Left renal pelvis (tissue), 4 donors: ENCODE measurements around the gene ST7. TPM values are rescaled to one million over a fixed set of nuclear protein-coding genes. Genes with fewer than 3 reads are reported as not detected.
"Not testable (repeated sequence)": the region's sequence is repeated elsewhere in the genome, so short reads cannot be mapped to it uniquely, and the experiment has no call there.

Source experiments
- DNase-seq, 4 donors: peaks; one replicate each; pipeline ENCODE4 v3.0.0-alpha.2; 2013; ENCODE audit warnings: low read depth in 4 of 4, low spot score in 3 of 4
- polyA plus RNA-seq, 4 donors: library from polyadenylated mRNA; unstranded; fragments of 120-200 nt; gene quantifications; one replicate each; pipeline ENCODE4 v1.2.1, GENCODE V29; 2013; ENCODE audit not compliant: insufficient read length in 4 of 4

ST7 gene
- polyA plus RNA-seq, 4 donors = 18.4 to 28.5 (median 27.0) TPM

DNA sequence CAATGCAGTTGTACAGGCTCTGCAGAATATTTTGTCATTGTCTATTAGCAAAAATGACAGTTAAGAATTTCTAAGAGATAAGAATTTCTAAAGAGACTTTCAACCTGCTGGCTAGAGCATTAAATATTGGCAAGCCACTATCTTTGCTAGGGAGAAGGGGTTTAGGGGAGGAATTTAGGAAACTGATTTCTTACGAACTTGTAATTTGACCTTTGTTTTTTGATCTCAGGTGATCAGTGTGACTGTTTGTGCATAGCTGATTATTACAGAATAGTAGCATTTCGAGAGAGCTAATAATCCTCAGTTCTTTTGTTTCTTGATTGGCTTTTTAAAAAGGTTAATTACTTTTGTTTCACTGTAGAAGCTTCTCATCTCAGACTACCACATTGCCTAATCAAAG, 68.1 kb downstream of the ST7 start:
- DNase-seq = no peak

DNA sequence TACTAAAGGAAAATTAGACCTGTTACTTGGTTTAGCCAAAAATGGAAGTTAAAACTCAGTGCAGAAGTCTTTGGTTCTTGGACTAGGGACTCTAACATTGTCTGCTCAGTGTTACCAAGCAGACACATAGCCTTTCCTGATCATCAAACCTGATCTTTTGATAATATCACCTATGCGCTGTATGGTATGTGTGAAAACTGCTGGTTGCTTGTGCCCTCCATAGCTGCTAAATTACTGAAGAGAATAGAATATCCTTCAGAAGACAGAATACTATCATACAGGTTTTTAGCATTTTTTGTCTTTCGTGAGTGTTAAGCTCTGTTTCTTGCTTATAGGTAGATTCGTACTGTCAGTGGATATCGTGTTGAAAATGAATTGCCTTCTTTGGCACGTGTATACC, 68.7 kb downstream of the ST7 start:
- DNase-seq = no peak

DNA sequence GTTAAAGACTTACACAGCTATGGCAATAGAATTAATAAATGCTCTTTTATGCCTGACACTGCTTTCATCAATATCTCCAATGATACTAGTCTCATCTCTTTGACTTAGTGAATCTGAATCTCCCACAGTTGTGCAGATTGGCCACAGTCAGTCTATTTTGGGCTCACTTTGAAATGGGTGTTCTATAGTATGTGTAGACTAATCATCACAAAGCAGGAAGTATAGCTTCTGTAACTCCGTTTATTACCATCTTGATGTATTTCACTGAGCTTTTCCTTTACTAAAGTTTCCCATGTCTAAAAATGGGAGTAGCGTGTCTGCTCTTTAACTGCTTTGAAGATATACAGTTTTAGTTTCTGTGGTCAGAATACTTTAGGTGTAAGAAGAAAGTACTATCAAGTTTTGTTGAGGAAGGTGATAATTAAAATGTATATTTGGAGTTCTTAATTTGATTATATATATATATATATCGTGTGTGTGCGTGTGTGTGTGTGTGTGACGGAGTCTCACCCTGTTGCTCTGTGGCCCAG, 70.1 kb downstream of the ST7 start:
- no peak for DNase-seq

DNA sequence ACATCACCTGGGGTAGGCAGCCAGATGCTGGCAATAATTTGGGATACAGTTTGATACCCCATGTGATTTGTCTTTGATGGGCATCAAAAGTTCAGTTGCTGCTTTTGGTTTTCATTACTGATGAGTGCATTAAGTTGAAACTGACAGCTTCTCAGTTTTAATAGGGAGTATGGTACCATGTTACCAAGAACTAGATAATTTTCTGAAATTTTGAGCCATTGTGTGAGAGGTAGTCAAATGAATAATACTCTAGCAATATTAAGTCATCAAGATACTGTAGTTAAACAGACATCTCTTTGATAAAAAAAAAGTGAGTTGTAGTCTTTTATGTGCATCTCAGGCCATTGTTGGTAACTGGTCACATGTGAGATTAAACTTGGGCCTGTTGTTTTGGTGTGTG, 71.5 kb downstream of the ST7 start:
- DNase-seq = no peak

DNA sequence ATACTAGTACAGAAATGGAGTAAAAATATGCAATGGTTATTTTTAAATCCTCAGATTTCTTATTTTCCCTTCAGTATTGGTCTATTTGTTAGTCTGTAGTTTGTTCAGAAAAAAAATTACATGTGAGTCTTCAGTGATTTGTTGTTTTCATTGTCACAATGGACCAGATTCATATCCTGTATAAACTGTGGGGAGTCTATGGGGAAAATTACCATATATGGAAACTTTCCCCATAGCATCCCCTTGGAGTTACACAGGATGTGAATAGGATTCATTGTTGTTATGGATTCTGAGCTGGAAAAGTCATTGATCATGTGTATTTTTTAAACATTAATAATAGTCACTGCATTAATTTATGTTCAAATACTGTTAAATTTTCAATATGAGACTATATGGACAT, 72.6 kb downstream of the ST7 start:
- no peak for DNase-seq

DNA sequence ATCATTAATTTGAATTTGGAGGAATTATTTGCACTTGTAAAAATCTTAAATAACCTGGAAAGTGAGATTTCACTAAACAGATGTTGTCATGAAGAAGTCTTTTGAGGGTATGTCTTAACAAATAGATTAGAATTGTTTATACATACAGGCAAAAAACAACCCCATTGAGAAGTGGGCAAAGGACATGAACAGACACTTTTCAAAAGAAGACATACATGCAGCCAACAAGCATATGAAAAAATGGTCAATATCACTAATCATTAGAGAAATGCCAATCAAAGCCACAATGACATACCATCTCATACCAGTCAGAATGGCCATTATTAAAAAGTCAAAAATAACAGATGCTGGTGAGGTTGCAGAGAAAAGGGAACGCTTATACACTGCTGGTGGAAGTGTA, 77.0 kb downstream of the ST7 start:
- DNase-seq = not testable (repeated sequence)

DNA sequence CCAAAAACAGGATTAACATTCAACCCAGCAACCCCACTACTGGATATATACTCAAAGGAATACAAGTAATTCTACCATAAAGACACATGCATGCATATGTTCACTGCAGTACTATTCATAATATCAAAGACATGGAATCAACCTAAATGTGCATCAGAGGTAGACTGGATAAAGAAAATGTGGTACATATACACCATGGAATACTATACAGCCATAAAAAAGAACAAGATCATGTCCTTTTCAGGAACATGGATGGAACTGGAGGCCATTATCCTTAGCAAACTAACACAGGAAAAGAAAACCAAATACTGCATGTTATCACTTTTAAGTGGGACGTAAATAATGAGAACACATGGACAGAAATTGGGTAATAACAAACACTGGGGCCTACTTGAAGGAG, 77.5 kb downstream of the ST7 start:
- not testable (repeated sequence) for DNase-seq

DNA sequence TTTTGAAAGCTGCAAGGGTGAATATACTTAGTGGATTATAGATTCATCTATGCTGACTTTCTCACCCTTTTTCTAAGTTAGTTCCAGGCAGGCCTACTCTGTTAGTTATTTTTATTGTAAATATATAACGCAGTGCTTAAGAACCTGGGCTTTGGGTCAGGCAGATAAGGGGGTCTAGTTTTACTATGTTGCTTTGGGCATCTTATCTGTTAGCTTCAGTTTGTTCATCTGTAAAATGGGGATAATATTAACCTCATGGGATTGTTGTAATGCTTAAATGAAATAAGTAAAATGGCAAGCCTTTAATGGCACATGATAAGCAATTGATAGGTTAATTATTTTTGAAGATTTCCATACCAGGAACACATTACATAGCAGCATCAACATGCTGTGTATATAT, 79.5 kb downstream of the ST7 start:
- no peak for DNase-seq

DNA sequence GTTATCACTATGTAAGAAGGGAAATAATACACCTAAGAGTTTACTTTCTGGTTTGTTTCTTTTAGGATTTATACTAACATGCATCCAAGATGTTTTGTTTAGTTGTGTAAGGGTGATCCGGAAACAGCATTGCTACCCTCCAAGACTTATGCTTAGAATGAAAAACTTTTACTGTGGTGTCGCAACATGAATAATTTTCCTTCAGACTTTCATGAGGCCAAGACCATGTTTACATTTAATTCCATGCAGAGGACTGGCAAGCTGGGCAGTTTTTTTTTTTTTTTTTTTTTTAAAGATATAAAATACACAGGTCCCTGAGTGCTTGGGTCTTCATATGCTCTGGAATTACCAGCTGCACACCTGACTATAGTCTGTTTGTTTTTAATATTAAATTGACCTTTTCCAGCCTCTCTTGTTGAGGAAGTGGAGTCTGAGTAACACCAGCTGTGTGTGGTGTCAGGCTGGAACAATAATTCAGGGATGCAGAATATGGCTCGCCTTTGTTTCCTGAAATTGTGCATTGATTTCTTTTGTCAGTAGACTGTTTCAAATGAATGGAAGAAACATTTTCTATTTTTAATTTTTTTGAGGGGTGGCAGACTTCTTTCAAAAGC, 81.7 kb downstream of the ST7 start:
- DNase-seq = no peak

DNA sequence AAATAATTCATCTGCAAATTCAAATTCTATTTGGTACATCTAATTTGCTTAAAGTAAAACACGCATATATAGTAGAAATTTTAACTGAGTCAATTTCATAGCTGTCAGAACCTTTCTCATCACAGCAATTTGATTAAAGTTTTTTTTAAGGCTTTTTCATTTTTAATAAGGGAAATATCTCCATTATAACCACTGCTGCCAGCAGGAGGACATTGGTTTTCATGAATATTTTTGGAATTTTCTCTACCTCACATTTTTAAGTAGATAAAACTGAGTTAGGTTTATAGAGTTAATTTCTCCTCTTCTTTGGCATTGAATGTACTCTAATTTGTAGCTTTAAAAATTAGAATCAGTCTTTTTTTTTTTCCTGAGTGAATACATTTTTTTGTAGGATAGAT, 82.2 kb downstream of the ST7 start:
- no peak for DNase-seq

DNA sequence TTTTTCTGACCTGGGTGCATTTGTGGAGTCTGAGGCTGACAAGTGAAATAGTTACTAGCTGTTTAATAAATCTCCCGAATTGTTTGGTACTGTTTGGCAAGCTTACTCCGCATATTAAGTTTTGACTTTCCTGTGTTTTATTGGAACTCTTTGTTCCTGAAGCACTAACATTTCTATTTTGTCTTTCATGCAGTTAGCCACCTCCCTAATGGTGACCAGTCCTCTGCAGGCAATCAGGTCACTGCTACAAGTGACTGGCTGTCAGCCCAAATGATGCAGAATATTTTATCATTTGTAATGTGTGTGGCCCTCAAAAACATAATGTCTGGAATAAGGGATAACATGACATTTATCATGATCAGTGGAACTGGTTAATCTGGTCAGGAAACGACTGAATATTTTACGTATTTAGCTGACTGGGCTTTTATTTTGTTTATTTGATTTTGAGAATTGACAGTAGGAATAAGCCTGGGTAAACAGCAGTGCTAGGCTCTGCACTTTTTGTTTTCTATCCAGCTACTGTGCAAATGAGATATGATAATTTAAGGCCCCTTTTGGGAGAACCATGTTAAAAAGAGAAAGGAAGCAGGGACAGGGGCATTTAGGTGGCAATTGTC, 82.9 kb downstream of the ST7 start:
- DNase-seq = no peak

DNA sequence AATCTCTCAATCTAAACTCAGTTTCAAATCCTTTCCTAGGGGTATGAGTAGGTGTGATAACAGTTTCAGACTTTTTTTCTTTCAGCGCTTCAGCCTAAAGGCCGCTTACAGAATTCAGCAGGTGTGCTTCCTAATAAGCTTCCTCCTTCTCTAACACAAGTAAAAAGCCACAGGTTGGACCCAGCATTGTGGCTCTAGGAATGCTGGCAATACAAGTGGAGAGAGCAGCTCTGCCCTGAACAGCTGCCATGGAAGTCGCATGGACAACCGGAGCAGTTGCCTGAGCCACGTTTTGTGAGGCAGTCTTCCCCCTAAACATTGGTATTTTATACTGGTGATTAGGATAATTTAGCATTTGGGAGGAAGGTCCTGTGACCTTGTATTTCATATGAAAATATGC, 83.5 kb downstream of the ST7 start:
- DNase-seq = no peak

DNA sequence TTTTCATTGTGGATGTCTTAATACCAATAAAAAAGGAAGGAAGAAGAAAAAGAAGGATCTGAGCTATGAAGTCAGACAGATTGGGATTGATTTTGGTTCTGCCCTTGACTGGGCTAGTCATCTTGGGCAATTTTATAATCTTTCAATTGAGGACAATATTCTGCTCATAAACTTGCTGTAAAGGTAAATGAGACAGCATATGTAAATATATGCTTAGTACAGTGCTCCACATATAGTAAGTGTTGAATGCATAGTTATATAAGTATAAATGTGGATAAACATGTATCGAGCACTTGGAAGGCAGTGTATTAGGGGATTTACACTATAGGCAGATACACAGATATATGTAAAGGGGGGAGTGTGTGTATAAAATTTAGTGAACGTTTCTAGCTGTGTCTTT, 85.1 kb downstream of the ST7 start:
- DNase-seq = no peak

DNA sequence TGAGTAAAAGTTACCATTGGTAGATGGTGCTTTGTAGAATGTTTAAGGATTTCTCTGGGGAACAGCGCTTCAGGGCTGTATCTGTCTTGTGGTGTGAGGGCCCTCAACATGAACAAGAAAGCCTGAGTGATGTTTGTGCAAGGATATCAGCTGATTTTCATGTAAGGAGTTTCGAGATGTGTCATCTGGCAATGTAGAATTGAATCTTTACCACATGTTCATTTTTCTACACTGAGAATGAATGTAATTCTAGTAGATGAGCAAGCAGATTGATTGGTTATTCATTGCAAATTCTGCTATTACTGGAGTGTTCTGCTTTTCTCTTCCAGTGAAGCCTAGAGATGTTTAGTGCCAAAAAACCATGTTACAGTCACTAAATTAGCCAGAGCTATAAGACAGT, 87.7 kb downstream of the ST7 start:
- DNase-seq = no peak

DNA sequence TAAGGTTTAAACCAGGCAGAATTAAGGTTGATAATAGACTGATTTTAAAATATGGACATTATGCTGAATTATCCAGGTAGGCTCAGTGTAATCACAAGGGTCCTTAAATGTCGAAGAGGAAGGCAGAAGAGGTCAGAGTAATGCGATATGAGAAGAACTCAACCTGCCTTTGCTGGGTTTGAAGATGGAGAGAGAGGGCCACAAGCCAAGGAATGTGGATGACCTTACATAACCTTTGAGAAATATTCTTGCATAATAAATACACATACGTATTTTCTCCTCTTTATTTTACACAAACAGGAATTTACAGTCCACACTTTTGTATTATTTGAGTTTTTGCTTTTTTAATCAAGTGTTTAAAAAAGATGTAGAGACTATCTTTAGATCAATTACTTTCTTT, 88.5 kb downstream of the ST7 start:
- no peak for DNase-seq

DNA sequence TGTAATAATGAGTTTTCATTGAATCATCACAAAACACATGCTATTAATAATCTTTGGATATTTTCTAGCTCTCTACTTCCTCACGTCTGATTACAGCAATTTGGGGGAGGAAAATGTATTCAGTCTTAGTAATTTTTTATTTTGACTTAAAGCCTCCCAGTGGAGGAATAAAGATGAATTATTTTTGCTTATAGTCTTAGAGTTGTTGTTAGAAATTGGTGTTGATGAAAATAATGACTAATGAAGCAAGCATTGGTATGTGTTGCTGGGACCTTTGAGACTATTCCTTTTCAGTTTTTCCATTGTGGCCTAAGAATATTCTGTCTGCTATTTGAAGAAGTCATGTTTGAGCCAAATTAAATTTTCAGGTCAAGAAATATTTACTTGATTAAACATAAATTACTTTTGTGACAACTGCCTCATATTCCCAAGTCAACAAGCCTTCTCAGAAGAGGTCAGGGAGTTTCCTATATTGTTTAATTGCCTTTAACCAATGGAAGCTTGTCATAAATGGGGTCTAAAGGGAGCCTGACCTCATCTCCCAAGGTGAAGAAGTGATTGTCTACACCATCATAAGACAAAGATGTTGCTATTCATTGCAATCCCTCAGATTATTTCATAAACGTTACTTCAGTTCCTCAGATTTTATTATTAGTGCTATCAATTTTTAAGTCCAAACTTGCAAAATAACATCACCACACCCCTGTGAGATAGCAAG, 90.0 kb downstream of the ST7 start:
- DNase-seq = no peak

DNA sequence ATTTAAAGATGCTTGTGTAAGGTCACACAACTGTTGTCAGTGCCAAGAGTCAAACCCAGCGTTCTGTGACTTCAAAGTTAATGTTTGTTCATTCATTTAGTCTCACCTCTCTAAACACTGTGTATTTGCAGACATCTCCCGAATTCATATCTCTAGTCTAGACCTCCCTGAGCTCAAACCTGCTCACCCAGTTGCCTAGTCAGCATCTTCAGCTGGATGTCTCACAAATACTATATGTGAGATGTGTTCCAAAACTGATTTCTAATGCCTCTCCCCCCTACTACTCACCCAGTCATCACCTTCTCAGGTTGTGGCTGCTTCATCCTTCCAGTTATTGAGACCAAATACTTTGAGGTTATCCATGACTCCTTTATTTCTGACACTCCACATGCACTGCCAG, 91.4 kb downstream of the ST7 start:
- no peak for DNase-seq

DNA sequence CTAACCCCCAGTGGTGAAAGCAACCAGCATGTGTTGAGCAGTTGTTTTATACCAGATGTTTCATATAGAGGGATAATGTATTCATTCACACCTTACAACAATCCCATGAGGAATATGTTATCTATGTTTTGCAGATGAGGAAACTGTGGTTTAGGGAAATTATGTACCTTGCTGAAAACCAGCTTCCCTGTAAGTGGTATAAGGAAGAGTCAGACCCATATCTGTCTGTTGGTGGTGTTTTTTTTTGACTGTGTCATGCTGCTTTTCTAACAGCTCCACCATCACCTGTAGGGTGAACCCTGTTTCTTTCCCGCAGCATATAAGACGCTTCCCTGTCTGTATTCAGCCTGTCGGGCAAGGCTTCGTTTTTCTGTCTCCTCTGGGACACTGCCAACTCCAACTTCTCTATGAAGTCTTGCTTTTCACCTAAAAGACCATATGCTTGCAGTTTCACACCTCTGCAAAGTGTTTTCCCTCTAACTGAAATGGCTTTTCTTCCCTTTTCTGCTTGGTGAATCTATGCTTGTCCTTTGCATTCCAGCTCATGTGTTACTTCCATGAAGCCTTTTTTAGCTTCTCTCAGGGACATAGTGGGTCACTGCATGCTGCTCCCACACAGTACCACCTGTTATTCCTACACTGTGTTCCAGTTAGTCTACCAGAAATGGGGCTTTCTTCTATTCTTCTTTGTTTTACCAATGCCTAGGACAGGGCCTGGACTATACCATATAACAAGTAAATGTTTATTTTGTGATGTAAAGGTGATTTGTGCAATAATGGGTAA, 92.8 kb downstream of the ST7 start:
- no peak for DNase-seq

DNA sequence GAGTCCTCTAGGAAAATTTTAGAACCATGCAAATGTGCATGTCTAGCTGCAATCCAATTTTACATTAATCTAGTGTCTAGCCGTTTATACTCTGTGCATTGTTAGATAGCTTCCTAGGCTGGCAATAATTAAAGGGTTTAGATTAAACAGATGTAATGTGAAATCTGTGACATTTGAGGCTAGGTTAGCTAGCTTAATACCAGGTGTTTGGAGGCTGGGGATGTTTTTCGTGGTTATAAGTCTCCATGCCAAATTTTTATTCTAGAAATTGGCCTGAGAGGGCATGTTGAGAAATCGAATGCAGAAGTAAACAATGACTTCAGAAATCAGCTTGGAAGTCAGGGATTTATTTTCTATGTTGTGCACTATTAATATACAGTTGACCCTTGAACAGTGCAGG, 94.2 kb downstream of the ST7 start:
- DNase-seq = no peak

DNA sequence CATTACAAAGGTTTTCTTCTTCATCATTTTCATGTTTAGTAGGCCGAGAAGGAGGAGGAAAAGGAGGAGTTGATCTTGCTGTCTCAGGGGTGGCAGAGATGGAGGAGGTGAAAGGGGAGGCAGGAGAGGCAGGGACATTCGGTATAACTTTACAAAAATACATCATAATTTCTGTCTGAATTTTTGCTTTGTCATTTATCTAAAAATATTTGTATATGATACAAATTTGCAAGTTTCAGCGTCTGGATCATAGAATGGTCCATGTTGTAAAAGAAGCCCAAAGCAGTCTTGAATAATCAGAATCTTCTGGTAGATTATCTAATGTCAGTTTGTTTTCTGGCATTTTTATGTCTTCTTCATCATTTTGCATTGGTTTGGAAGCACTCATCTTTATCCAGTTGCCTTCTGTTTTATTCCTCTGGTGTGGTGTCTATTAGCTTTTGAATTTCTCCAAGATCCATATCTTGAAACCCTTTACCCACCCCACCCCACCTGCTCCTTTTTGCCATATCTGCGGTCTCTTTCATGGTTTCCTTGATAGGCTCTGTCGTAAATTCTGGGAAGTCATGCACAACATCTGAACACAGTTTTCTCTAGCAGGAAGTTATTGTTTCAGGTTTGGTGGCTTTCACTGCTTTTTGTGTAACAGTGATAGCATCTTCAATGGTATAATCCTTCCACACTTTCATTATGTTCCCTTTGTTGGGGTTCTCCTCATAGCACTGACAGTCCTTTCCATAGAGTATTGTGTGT, 95.0 kb downstream of the ST7 start:
- DNase-seq = no peak

DNA sequence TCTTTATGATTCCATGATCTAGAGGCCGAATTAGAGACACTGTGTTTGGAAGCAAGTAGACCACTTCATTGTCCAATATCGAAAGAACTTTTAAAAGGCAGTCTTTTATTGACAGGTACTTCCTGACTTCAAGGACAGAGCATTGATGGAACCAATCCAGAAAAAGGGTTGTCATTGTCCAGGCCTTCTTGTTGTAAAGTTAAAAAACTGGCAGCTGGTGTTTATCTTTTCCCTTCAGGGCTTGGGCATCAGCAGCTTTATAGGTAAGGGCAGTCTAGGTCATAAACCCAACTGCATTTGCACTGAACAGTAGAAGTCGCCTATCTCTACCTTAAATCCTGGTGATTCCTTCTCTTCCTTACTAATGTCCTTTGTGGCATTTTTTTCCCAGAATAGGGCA, 95.6 kb downstream of the ST7 start:
- DNase-seq = no peak
